SK-N-SH (cell line): Measurements from ENCODE around the gene KSR2. TPM values are rescaled to one million over a fixed set of nuclear protein-coding genes. Genes with fewer than 3 reads are reported as not detected.

Experiments
- CTCF ChIA-PET: fragments of 300-600, 350-600 bp; formaldehyde crosslinking; extraction: SDS; loops from one replicate; lab custom pipeline; 2021; lab: Yijun Ruan, JAX
- POLR2A ChIA-PET: fragments of 350-600 bp; sonication (Branson Sonifier 250); formaldehyde crosslinking; extraction: SDS; loops from one replicate; lab custom pipeline; 2020; ENCODE audit warnings: antibody characterized with exemption, inconsistent platforms; lab: Yijun Ruan, JAX
- DNase-seq: peaks from one replicate; pipeline ENCODE4 v3.0.0; 2012
- H2AFZ ChIP-seq: fragments of 200-600 bp; sonication (generic); 2 replicates; pipeline ENCODE4 v1.8.1; 2016; ENCODE audit warnings: antibody characterized with exemption, mild to moderate bottlenecking, low read depth
- H3F3A ChIP-seq: fragments of 200-600 bp; sonication (generic); replicated peaks from 2 replicates; pipeline ENCODE3; 2016; ENCODE audit warnings: antibody characterized with exemption, mild to moderate bottlenecking; ENCODE audit not compliant: insufficient read depth
- H3K27ac ChIP-seq, 2 experiments: fragments of 200-500 bp in 1 of 2; fragments of 200-600 bp in 1 of 2; sonication (Bioruptor generic) in 1 of 2; sonication (generic), shearing (Covaris generic) in 1 of 2; 2 replicates each; pipeline versions ENCODE4 v1.5.1 to v1.6.1; 2014 to 2016; ENCODE audit warnings: low read depth in 2 of 2, inconsistent platforms in 1 of 2, low read length in 1 of 2, mild to moderate bottlenecking in 1 of 2, mixed read lengths in 1 of 2
- H3K27me3 ChIP-seq: fragments of 200-600 bp; sonication (generic), shearing (Covaris generic); 2 replicates; pipeline ENCODE4 v1.6.1; 2016; ENCODE audit warnings: mixed run types; ENCODE audit not compliant: insufficient read depth
- H3K36me3 ChIP-seq, 2 experiments: fragments of 200-500 bp in 1 of 2; fragments of 200-600 bp in 1 of 2; sonication (Bioruptor generic) in 1 of 2; sonication (generic) in 1 of 2; replicated peaks in 1 of 2; 2 replicates each; pipeline versions ENCODE3 to v1.5.1; 2014 to 2016; ENCODE audit warnings: low read length in 1 of 2, mild to moderate bottlenecking in 1 of 2; ENCODE audit not compliant: insufficient read depth in 2 of 2, control insufficient read depth in 1 of 2
- H3K4me1 ChIP-seq, 2 experiments: fragments of 200-500 bp in 1 of 2; fragments of 200-600 bp in 1 of 2; sonication (Bioruptor generic) in 1 of 2; sonication (generic), shearing (Covaris generic) in 1 of 2; 2 replicates each; pipeline versions ENCODE4 v1.5.1 to v1.6.1; 2014 to 2016; ENCODE audit warnings: low read depth in 1 of 2, low read length in 1 of 2, mixed run types in 1 of 2; ENCODE audit not compliant: insufficient read depth in 2 of 2, control insufficient read depth in 1 of 2
- H3K4me2 ChIP-seq: fragments of 200-600 bp; sonication (generic), shearing (Covaris generic); 2 replicates; pipeline ENCODE4 v1.6.1; 2017; ENCODE audit warnings: mixed run types
- H3K4me3 ChIP-seq, 2 experiments: fragments of 200-500 bp in 1 of 2; fragments of 200-600 bp in 1 of 2; sonication (Bioruptor generic) in 1 of 2; sonication (generic), shearing (Covaris generic) in 1 of 2; 2 replicates each; pipeline versions ENCODE4 v1.5.1 to v1.8.1; 2014 to 2016; ENCODE audit warnings: low read depth in 2 of 2, inconsistent platforms in 1 of 2, low read length in 1 of 2, mild to moderate bottlenecking in 1 of 2, mixed read lengths in 1 of 2, moderate library complexity in 1 of 2
- H3K79me2 ChIP-seq: fragments of 200-600 bp; sonication (generic); 2 replicates; pipeline ENCODE4 v1.8.1; 2017; ENCODE audit warnings: mild to moderate bottlenecking; ENCODE audit not compliant: insufficient read depth
- H3K9ac ChIP-seq: fragments of 200-600 bp; sonication (generic); 2 replicates; pipeline ENCODE4 v1.6.1; 2017; ENCODE audit warnings: mixed run types
- H3K9me2 ChIP-seq: fragments of 200-600 bp; sonication (generic); 2 replicates; pipeline ENCODE4 v1.6.1; 2017; ENCODE audit warnings: mixed run types
- H3K9me3 ChIP-seq: fragments of 200-600 bp; sonication (generic); 2 replicates; pipeline ENCODE4 v1.6.1; 2017; ENCODE audit warnings: mixed run types, mild to moderate bottlenecking, moderate library complexity
- H4K20me1 ChIP-seq: fragments of 200-600 bp; sonication (generic); 2 replicates; pipeline ENCODE4 v1.6.1; 2017; ENCODE audit warnings: mild to moderate bottlenecking, mixed run types; ENCODE audit not compliant: insufficient read depth
- CHD2 ChIP-seq: fragments of 150-350 bp; IDR thresholded peaks from 2 replicates; pipeline ENCODE4 v1.6.1; 2018; ENCODE audit warnings: low read length; ENCODE audit not compliant: partially characterized antibody
- EP300 ChIP-seq, 2 experiments: IDR thresholded peaks; 2 replicates each; pipeline versions ENCODE4 v1.4.0 to v1.6.1; 2012; ENCODE audit warnings: borderline replicate concordance in 1 of 2, low read depth in 1 of 2, low read length in 1 of 2
- FOSL2 ChIP-seq: IDR thresholded peaks from 2 replicates; pipeline ENCODE4 v1.4.0; 2012; ENCODE audit warnings: low read depth, mild to moderate bottlenecking, moderate library complexity, borderline replicate concordance
- FOXJ3 ChIP-seq: sonication (generic); formaldehyde crosslinking; IDR thresholded peaks from 2 replicates; pipeline ENCODE4 v1.5.1; 2020; ENCODE audit warnings: mild to moderate bottlenecking, missing genetic modification reagents
- FOXM1 ChIP-seq: IDR thresholded peaks from 2 replicates; pipeline ENCODE4 v1.4.0; 2012; ENCODE audit warnings: low read depth, mild to moderate bottlenecking
- GATA2 ChIP-seq: sonication (generic); formaldehyde crosslinking; IDR thresholded peaks from 2 replicates; pipeline ENCODE4 v1.5.0; 2020; ENCODE audit warnings: mild to moderate bottlenecking, missing genetic modification reagents
- NFIC ChIP-seq: IDR thresholded peaks from 2 replicates; pipeline ENCODE4 v1.4.0; 2012; ENCODE audit warnings: borderline replicate concordance
- NRF1 ChIP-seq: IDR thresholded peaks from 2 replicates; pipeline ENCODE4 v1.6.1; 2012; ENCODE audit warnings: low read depth, mild to moderate bottlenecking, low read length
- POLR2AphosphoS5 ChIP-seq: IDR thresholded peaks from 2 replicates; pipeline ENCODE4 v1.6.1; 2012; ENCODE audit warnings: low read depth, low read length
- RFX5 ChIP-seq: IDR thresholded peaks from 2 replicates; pipeline ENCODE4 v1.6.1; 2012; ENCODE audit warnings: mild to moderate bottlenecking, improper control_type of control experiment, low read length
- RXRA ChIP-seq: IDR thresholded peaks from 2 replicates; pipeline ENCODE4 v1.4.0; 2012; ENCODE audit warnings: low read depth, mild to moderate bottlenecking, borderline replicate concordance
- SMC3 ChIP-seq: IDR thresholded peaks from 2 replicates; pipeline ENCODE4 v1.6.1; 2012; ENCODE audit warnings: low read depth, low read length, improper control_type of control experiment
- TCF12 ChIP-seq: IDR thresholded peaks from 2 replicates; pipeline ENCODE4 v1.4.0; 2012
- TEAD4 ChIP-seq: IDR thresholded peaks from 2 replicates; pipeline ENCODE4 v1.4.0; 2012; ENCODE audit warnings: mild to moderate bottlenecking, borderline replicate concordance; ENCODE audit not compliant: insufficient read depth
- YY1 ChIP-seq: IDR thresholded peaks from 2 replicates; pipeline ENCODE4 v1.4.0; 2012; ENCODE audit warnings: low read depth, mild to moderate bottlenecking
- WGBS: methylation state at CpG from one replicate; pipeline ENCODE4 v1.1.6; 2017; ENCODE audit warnings: low lambda C conversion rate; 5-methylcytosine and 5-hydroxymethylcytosine counted together
- polyA plus RNA-seq, 3 experiments: library from polyadenylated mRNA; depleted of rRNA; stranded (reverse); fragments of >200 nt; gene quantifications; 2 replicates each; pipeline ENCODE4 v1.2.3, GENCODE V29; 2012
- TF ChIP-seq, protein P1 (sequence below): IDR thresholded peaks from 2 replicates; pipeline ENCODE4 v1.4.0; 2012; ENCODE audit warnings: low read depth, borderline replicate concordance
- TF ChIP-seq, protein P2 (sequence below): fragments of 150-350 bp; IDR thresholded peaks from 2 replicates; pipeline ENCODE4 v1.6.1; 2016; ENCODE audit warnings: mild to moderate bottlenecking, low read depth, low read length
- TF ChIP-seq, protein P3 (sequence below): IDR thresholded peaks from 2 replicates; pipeline ENCODE4; 2012

Gene KSR2
- polyA plus RNA-seq, 1 of the 3 experiments (the other 2 are of a cell fraction), result 0.12 TPM

DNA sequence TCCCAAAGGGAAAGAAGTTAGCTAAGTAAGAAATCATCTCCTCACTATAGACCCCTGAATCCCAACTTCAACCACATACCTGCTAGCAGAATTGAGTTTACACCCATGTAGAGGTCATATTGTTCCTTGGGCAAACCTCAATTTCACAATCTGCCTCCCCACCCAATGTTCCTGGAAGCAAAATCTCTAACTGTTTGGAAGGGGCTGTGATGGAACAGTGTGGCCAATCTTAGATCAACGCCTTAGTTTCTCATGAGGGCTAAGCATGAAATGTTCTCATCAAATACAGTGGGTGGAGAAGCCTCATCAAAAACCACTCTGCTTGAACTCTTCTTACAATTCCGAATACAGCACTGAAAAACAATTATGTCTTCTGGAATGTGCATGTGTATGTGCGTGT is 323.3 kb downstream of the KSR2 start:
- no peaks in the 10 kb centered on the region for H3F3A ChIP-seq
- H3K27me3 ChIP-seq, result no peaks in the 10 kb centered on the region
- no peak overlapping the region for H3K4me3 ChIP-seq
- no peak overlapping the region for H2AFZ ChIP-seq
- H3K9ac ChIP-seq, result no peak overlapping the region
- ChIA-PET CTCF (interaction anchor here (0.6 kb wide), 1 partner anchor 57 kb away, joined by 3 read pairs; no protein-coding TSS in a partner anchor), POLR2A (no interaction called here)
- no peaks in the 10 kb centered on the region for H3K9me2 ChIP-seq
- H3K4me1 ChIP-seq, result peaks cover 0 to 12% of the 10 kb centered on the region in 2 experiments; a peak in 1 of 4 replicates
- H3K36me3 ChIP-seq, result peaks cover 0 to 2% of the 10 kb centered on the region in 2 experiments
- H4K20me1 ChIP-seq, result no peaks in the 10 kb centered on the region
- TF ChIP-seq YY1 (no peak), NRF1 (no peak), FOSL2 (no peak), TCF12 (no peak)
- TF ChIP-seq, protein P1, sequence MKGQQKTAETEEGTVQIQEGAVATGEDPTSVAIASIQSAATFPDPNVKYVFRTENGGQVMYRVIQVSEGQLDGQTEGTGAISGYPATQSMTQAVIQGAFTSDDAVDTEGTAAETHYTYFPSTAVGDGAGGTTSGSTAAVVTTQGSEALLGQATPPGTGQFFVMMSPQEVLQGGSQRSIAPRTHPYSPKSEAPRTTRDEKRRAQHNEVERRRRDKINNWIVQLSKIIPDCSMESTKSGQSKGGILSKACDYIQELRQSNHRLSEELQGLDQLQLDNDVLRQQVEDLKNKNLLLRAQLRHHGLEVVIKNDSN, result no peak
- TF ChIP-seq, protein P2, sequence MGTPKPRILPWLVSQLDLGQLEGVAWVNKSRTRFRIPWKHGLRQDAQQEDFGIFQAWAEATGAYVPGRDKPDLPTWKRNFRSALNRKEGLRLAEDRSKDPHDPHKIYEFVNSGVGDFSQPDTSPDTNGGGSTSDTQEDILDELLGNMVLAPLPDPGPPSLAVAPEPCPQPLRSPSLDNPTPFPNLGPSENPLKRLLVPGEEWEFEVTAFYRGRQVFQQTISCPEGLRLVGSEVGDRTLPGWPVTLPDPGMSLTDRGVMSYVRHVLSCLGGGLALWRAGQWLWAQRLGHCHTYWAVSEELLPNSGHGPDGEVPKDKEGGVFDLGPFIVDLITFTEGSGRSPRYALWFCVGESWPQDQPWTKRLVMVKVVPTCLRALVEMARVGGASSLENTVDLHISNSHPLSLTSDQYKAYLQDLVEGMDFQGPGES, result no peak
- H3K27ac ChIP-seq, result no peak overlapping the region
- H3K9me3 ChIP-seq, result no peaks in the 10 kb centered on the region
- WGBS, result 52% methylated on average over 3 of the region's 3 CpGs
- H3K4me2 ChIP-seq, result no peak overlapping the region
- DNase-seq, result no peak
- H3K79me2 ChIP-seq, result no peaks in the 10 kb centered on the region

DNA sequence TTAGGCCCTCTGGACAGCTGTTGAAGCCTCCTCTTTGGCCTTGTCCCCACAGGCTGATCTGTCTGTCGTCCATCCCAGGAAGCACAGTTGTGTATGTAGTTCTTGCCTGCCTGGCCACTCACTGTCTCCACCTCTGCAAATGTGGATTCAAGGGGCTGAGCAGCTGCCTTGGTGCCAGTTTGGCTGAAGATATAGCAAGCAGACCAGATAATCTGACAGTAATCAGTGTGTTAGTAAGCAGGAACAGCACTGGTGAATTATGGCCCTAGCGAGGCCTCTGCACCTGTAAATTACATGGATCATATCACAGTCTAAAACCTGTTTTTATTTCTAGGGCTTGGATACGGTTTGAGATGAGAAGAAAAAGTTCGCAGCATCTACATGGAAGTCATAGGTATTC is 324.8 kb downstream of the KSR2 start:
- Histone ChIP-seq H4K20me1 (no peaks in the 10 kb centered on the region), H3K9me2 (no peaks in the 10 kb centered on the region), H3K9me3 (no peaks in the 10 kb centered on the region), H3K4me3 (no peak overlapping the region), H2AFZ (no peak overlapping the region), H3K27ac (0 out of 4 replicates have a peak overlapping the region, but pooled peaks of 1 of the 2 experiments have one; percentile 34), H3K4me2 (no peak overlapping the region), H3K36me3 (peaks cover 0 to 2% of the 10 kb centered on the region in 2 experiments), H3F3A (no peaks in the 10 kb centered on the region), H3K9ac (no peak overlapping the region), H3K27me3 (no peaks in the 10 kb centered on the region), H3K79me2 (no peaks in the 10 kb centered on the region), H3K4me1 (peaks cover 0 to 12% of the 10 kb centered on the region in 2 experiments; a peak in 1 of 4 replicates)
- DNase-seq, result peak; percentile 44
- CTCF ChIA-PET, result no interaction called here
- 37% methylated on average over 4 of the region's 4 CpGs for WGBS
- POLR2A ChIA-PET, result no interaction called here
- TF ChIP-seq SMC3, result no peak
- TF ChIP-seq TEAD4, result no peak
- no peak for TF ChIP-seq RXRA
- TF ChIP-seq FOXJ3, result 0 out of 2 replicates have a peak, but pooled peaks have one; percentile 53
- TF ChIP-seq POLR2AphosphoS5, result no peak
- no peak for TF ChIP-seq RFX5
- no peak for TF ChIP-seq NFIC
- no peak for TF ChIP-seq CHD2
- no peak for TF ChIP-seq YY1
- TF ChIP-seq FOXM1, result no peak
- TF ChIP-seq GATA2 (CRISPR knock-in tag), result peak; percentile 80
- peak in 1 of 2 experiments; percentile 59; a peak in 1 of 4 replicates for TF ChIP-seq EP300 (IDR thresholded peaks at IDR 0.05; ENCODE audit: borderline replicate concordance in 1 of 2, low read depth in 1 of 2, low read length in 1 of 2)
- TF ChIP-seq, protein P3, sequence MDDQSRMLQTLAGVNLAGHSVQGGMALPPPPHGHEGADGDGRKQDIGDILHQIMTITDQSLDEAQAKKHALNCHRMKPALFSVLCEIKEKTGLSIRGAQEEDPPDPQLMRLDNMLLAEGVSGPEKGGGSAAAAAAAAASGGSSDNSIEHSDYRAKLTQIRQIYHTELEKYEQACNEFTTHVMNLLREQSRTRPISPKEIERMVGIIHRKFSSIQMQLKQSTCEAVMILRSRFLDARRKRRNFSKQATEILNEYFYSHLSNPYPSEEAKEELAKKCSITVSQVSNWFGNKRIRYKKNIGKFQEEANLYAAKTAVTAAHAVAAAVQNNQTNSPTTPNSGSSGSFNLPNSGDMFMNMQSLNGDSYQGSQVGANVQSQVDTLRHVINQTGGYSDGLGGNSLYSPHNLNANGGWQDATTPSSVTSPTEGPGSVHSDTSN, result no peak
